WTC11 (cell line): Measurements from ENCODE around the gene IL7R. TPM values are rescaled to one million over a fixed set of nuclear protein-coding genes. Genes with fewer than 3 reads are reported as not detected.

Source experiments
- ATAC-seq: fragments of 200-7000 bp; cut with Tn5 transposase; 2 replicates; pipeline ENCODE4 v1.10.0; 2021; ENCODE audit warnings: mild to moderate bottlenecking, moderate library complexity
- CTCF ChIA-PET: fragments of 300-600 bp; sonication (Branson Sonifier 250); formaldehyde crosslinking; loops from one replicate; lab custom pipeline; 2021; ENCODE audit warnings: antibody characterized with exemption; lab: Charles Lee
- POLR2A ChIA-PET: fragments of 350-600 bp; sonication (Branson Sonifier 250); formaldehyde crosslinking; loops from one replicate; lab custom pipeline; 2021; ENCODE audit warnings: antibody characterized with exemption; lab: Charles Lee
- DNase-seq: peaks from one replicate; pipeline ENCODE4 v3.0.0; 2021; ENCODE audit warnings: low spot score
- H3K27ac Mint-ChIP-seq: 2 replicates; pipeline ENCODE4 v1.8.0; 2021; ENCODE audit warnings: mixed read lengths
- H3K27me3 Mint-ChIP-seq: 2 replicates; pipeline ENCODE4 v1.8.0; 2021; ENCODE audit warnings: low read depth, mild to moderate bottlenecking, moderate library complexity, mixed read lengths
- H3K36me3 Mint-ChIP-seq: 2 replicates; pipeline ENCODE4 v1.8.0; 2021; ENCODE audit warnings: mixed read lengths
- H3K4me1 Mint-ChIP-seq: 2 replicates; pipeline ENCODE4 v1.8.0; 2022; ENCODE audit warnings: mixed read lengths
- H3K4me3 Mint-ChIP-seq: 2 replicates; pipeline ENCODE4 v1.8.0; 2021; ENCODE audit warnings: mild to moderate bottlenecking, moderate library complexity, mixed read lengths
- H3K9me3 Mint-ChIP-seq: 2 replicates; pipeline ENCODE4 v1.8.0; 2021; ENCODE audit warnings: mixed read lengths
- ETV6 ChIP-seq: sonication (generic); formaldehyde crosslinking; IDR thresholded peaks from 2 replicates; pipeline ENCODE4 v1.8.1; 2022; ENCODE audit warnings: mild to moderate bottlenecking, missing genetic modification reagents
- FOXJ3 ChIP-seq: sonication (generic); formaldehyde crosslinking; IDR thresholded peaks from 2 replicates; pipeline ENCODE4 v1.9.0; 2021; ENCODE audit warnings: missing genetic modification reagents, mild to moderate bottlenecking, borderline replicate concordance
- FOXK1 ChIP-seq: sonication (generic); formaldehyde crosslinking; IDR thresholded peaks from 2 replicates; pipeline ENCODE4 v1.8.0; 2022; ENCODE audit warnings: mild to moderate bottlenecking, moderate library complexity, missing genetic modification reagents
- FOXP1 ChIP-seq: sonication (generic); formaldehyde crosslinking; IDR thresholded peaks from 2 replicates; pipeline ENCODE4 v1.8.0; 2022; ENCODE audit warnings: missing genetic modification reagents, mild to moderate bottlenecking, moderate library complexity, borderline replicate concordance
- HMGA2 ChIP-seq: fragments of 250-450 bp; sonication (Bioruptor Pico); IDR thresholded peaks from 2 replicates; pipeline ENCODE4 v1.4.0; 2021; ENCODE audit warnings: mild to moderate bottlenecking, moderate library complexity
- KAT7 ChIP-seq: sonication (generic); formaldehyde crosslinking; IDR thresholded peaks from 2 replicates; pipeline ENCODE4 v1.8.1; 2023; ENCODE audit warnings: missing genetic modification reagents, mild to moderate bottlenecking, borderline replicate concordance
- RORB ChIP-seq: fragments of 250-450 bp; sonication (Bioruptor Pico); IDR thresholded peaks from 2 replicates; pipeline ENCODE4 v1.9.0; 2021; ENCODE audit warnings: mild to moderate bottlenecking
- TEAD1 ChIP-seq: sonication (generic); formaldehyde crosslinking; IDR thresholded peaks from 2 replicates; pipeline ENCODE4 v1.8.0; 2022; ENCODE audit warnings: mild to moderate bottlenecking, missing genetic modification reagents
- ZNF232 ChIP-seq: sonication (generic); formaldehyde crosslinking; IDR thresholded peaks from 2 replicates; pipeline ENCODE4 v1.8.0; 2022; ENCODE audit warnings: mild to moderate bottlenecking, missing genetic modification reagents
- ZNF263 ChIP-seq: sonication (generic); formaldehyde crosslinking; IDR thresholded peaks from 2 replicates; pipeline ENCODE4 v1.8.1; 2022; ENCODE audit warnings: low read depth, mild to moderate bottlenecking, moderate library complexity, missing genetic modification reagents
- total RNA-seq: library from RNA; stranded (reverse); gene quantifications from 3 replicates; pipeline ENCODE4 v1.2.3, GENCODE V29; 2021
- TF ChIP-seq, protein P1 (sequence below): fragments of 250-450 bp; sonication (Bioruptor Pico); conservative IDR thresholded peaks from 2 replicates; pipeline ENCODE4 v1.9.0; 2021; ENCODE audit warnings: mild to moderate bottlenecking
- TF ChIP-seq, protein P2 (sequence below): sonication (generic); formaldehyde crosslinking; IDR thresholded peaks from 2 replicates; pipeline ENCODE4 v1.8.1; 2023; ENCODE audit warnings: mild to moderate bottlenecking, missing genetic modification reagents, moderate library complexity
- TF ChIP-seq, protein P3 (sequence below): sonication (generic); formaldehyde crosslinking; IDR thresholded peaks from 2 replicates; pipeline ENCODE4 v1.8.1; 2023; ENCODE audit warnings: mild to moderate bottlenecking, missing genetic modification reagents, borderline replicate concordance
- TF ChIP-seq, protein P4 (sequence below): sonication (generic); formaldehyde crosslinking; IDR thresholded peaks from 2 replicates; pipeline ENCODE4 v1.8.0; 2022; ENCODE audit warnings: mild to moderate bottlenecking, missing genetic modification reagents
- TF ChIP-seq, protein P5 (sequence below): fragments of 250-450 bp; sonication (Bioruptor Pico); IDR thresholded peaks from 2 replicates; pipeline ENCODE4 v1.9.0; 2021; ENCODE audit warnings: mild to moderate bottlenecking
- TF ChIP-seq, protein P6 (sequence below): sonication (generic); formaldehyde crosslinking; IDR thresholded peaks from 2 replicates; pipeline ENCODE4 v1.8.1; 2023; ENCODE audit warnings: mild to moderate bottlenecking, missing genetic modification reagents
- TF ChIP-seq, protein P7 (sequence below): sonication (generic); formaldehyde crosslinking; conservative IDR thresholded peaks from 2 replicates; pipeline ENCODE4 v1.8.1; 2023; ENCODE audit warnings: mild to moderate bottlenecking, low read depth, missing genetic modification reagents, moderate library complexity

IL7R gene
- total RNA-seq, 1 experiment from 2014 or later = 0.57 TPM

DNA sequence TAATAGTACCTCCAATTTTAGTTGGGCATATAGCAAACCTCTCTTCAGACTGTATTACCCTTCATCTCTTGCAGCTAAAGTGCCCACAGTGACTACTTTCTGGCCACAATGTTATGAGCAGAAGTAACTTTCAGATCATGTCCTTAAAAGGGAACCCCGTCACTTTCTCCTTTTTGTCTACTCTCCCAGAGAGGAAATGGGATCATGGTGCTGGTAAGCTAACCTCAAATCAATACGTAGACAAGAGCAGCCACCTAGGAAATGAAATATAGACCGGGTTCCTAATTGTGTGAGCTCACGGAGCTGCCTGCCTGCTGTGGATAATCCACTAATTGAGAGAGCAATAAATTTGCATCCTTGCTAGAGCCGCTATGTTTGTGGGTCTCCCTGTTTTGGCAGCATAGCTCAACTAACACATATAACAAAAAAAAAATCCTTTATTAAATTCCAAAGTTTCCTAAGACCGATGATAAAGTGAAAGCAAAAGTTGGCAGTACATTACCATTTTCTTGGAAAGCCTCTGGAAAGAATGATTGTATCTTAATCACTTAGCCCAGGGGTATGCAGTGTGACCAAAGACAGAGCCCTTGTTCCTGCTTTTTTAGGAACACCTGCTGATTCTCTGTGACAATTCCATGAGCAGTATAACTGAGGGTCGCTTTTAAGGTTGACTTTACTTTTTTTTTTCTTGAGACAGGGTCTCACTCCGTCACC lies 5.6 kb upstream of the IL7R start (continued):
- TF ChIP-seq, protein P1, sequence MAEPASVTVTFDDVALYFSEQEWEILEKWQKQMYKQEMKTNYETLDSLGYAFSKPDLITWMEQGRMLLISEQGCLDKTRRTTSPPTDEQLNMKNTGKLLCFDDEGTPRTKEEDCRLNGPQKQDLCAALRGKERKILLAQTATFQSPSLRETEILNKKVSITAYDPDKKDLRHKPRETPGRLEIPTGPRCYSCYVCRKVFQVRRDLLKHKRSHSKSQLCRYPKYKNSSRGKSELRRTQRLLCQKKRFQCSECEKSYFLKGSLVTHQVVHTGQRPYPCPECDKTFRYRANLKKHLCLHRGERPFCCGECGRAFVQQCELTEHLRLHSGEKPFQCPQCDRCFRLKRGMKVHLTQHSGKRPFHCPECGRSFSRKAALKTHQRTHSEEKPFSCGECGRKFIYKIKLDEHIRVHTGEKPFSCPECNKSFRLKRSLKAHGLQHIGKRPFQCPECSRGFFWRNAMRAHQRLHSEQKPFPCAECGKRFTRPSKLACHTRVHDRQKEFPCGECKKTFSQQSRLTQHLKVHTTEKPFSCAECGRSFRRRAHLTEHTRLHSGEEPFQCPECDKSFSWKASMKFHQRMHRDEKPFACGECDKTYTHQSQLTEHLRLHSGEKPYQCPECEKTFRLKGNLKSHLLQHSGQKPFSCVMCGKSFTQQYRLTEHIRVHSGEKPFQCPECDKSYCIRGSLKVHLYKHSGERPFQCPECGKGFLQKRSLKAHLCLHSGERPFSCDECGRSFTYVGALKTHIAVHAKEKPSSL (CRISPR knock-in tag) = no peak
- TF ChIP-seq HMGA2 (CRISPR knock-in tag) = no peak
- TF ChIP-seq FOXP1 (CRISPR knock-in tag) = no peak
- TF ChIP-seq TEAD1 (CRISPR knock-in tag) = no peak
- TF ChIP-seq, protein P2, sequence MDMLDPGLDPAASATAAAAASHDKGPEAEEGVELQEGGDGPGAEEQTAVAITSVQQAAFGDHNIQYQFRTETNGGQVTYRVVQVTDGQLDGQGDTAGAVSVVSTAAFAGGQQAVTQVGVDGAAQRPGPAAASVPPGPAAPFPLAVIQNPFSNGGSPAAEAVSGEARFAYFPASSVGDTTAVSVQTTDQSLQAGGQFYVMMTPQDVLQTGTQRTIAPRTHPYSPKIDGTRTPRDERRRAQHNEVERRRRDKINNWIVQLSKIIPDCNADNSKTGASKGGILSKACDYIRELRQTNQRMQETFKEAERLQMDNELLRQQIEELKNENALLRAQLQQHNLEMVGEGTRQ (CRISPR knock-in tag) = no peak
- TF ChIP-seq, protein P3, sequence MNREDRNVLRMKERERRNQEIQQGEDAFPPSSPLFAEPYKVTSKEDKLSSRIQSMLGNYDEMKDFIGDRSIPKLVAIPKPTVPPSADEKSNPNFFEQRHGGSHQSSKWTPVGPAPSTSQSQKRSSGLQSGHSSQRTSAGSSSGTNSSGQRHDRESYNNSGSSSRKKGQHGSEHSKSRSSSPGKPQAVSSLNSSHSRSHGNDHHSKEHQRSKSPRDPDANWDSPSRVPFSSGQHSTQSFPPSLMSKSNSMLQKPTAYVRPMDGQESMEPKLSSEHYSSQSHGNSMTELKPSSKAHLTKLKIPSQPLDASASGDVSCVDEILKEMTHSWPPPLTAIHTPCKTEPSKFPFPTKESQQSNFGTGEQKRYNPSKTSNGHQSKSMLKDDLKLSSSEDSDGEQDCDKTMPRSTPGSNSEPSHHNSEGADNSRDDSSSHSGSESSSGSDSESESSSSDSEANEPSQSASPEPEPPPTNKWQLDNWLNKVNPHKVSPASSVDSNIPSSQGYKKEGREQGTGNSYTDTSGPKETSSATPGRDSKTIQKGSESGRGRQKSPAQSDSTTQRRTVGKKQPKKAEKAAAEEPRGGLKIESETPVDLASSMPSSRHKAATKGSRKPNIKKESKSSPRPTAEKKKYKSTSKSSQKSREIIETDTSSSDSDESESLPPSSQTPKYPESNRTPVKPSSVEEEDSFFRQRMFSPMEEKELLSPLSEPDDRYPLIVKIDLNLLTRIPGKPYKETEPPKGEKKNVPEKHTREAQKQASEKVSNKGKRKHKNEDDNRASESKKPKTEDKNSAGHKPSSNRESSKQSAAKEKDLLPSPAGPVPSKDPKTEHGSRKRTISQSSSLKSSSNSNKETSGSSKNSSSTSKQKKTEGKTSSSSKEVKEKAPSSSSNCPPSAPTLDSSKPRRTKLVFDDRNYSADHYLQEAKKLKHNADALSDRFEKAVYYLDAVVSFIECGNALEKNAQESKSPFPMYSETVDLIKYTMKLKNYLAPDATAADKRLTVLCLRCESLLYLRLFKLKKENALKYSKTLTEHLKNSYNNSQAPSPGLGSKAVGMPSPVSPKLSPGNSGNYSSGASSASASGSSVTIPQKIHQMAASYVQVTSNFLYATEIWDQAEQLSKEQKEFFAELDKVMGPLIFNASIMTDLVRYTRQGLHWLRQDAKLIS (CRISPR knock-in tag) = no peak
- no peak for TF ChIP-seq KAT7 (CRISPR knock-in tag)
- no peak for TF ChIP-seq ZNF263 (CRISPR knock-in tag)
- TF ChIP-seq, protein P4, sequence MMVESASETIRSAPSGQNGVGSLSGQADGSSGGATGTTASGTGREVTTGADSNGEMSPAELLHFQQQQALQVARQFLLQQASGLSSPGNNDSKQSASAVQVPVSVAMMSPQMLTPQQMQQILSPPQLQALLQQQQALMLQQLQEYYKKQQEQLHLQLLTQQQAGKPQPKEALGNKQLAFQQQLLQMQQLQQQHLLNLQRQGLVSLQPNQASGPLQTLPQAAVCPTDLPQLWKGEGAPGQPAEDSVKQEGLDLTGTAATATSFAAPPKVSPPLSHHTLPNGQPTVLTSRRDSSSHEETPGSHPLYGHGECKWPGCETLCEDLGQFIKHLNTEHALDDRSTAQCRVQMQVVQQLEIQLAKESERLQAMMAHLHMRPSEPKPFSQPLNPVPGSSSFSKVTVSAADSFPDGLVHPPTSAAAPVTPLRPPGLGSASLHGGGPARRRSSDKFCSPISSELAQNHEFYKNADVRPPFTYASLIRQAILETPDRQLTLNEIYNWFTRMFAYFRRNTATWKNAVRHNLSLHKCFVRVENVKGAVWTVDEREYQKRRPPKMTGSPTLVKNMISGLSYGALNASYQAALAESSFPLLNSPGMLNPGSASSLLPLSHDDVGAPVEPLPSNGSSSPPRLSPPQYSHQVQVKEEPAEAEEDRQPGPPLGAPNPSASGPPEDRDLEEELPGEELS (CRISPR knock-in tag) = no peak
- TF ChIP-seq RORB = no peak
- TF ChIP-seq, protein P5, sequence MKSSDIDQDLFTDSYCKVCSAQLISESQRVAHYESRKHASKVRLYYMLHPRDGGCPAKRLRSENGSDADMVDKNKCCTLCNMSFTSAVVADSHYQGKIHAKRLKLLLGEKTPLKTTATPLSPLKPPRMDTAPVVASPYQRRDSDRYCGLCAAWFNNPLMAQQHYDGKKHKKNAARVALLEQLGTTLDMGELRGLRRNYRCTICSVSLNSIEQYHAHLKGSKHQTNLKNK (CRISPR knock-in tag) = no peak
- TF ChIP-seq, protein P6, sequence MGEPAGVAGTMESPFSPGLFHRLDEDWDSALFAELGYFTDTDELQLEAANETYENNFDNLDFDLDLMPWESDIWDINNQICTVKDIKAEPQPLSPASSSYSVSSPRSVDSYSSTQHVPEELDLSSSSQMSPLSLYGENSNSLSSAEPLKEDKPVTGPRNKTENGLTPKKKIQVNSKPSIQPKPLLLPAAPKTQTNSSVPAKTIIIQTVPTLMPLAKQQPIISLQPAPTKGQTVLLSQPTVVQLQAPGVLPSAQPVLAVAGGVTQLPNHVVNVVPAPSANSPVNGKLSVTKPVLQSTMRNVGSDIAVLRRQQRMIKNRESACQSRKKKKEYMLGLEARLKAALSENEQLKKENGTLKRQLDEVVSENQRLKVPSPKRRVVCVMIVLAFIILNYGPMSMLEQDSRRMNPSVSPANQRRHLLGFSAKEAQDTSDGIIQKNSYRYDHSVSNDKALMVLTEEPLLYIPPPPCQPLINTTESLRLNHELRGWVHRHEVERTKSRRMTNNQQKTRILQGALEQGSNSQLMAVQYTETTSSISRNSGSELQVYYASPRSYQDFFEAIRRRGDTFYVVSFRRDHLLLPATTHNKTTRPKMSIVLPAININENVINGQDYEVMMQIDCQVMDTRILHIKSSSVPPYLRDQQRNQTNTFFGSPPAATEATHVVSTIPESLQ (CRISPR knock-in tag) = no peak

DNA sequence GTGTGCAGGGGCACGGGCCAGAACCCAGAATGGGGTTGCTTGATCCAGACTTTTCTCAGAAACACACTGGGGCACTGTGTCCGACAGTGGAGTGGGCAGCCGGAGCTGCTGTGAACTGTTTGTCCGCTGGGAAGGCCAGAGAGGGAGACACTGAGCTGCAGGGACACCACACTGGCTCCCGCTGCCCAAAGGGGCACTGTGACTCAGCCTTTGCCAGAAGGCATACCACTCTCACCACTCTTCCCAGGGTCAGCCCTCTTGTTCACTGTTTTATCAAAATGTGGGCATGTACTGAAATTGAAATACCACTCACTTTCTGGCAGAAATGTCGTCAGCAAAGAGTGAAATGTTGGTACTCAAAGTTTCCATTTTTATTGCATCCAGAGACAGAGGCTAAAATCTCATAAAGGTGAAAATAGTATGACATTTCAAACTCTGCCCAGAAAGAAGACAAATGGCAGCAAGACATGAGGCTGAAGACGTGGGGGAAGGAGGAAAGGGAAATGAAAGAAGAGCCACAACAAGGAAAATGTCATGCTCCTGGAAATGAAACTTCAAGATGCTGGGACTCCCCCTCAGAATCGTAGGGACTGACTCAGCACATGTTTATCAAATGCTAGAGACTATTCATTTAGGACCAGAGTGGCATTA lies 4.5 kb upstream of the IL7R start:
- DNase-seq (peak; percentile 12), ATAC-seq (peak; percentile 63)
- Mint-ChIP-seq H3K27ac (no peak overlapping the region), H3K9me3 (peaks cover 12% of the 10 kb centered on the region), H3K4me1 (peaks cover 8% of the 10 kb centered on the region), H3K4me3 (no peak overlapping the region), H3K27me3 (no peaks in the 10 kb centered on the region), H3K36me3 (peaks cover 6% of the 10 kb centered on the region; the same call in 1 of the 2 replicates)
- POLR2A ChIA-PET = no interaction called here
- CTCF ChIA-PET = no interaction called here
- TF ChIP-seq, protein P7, sequence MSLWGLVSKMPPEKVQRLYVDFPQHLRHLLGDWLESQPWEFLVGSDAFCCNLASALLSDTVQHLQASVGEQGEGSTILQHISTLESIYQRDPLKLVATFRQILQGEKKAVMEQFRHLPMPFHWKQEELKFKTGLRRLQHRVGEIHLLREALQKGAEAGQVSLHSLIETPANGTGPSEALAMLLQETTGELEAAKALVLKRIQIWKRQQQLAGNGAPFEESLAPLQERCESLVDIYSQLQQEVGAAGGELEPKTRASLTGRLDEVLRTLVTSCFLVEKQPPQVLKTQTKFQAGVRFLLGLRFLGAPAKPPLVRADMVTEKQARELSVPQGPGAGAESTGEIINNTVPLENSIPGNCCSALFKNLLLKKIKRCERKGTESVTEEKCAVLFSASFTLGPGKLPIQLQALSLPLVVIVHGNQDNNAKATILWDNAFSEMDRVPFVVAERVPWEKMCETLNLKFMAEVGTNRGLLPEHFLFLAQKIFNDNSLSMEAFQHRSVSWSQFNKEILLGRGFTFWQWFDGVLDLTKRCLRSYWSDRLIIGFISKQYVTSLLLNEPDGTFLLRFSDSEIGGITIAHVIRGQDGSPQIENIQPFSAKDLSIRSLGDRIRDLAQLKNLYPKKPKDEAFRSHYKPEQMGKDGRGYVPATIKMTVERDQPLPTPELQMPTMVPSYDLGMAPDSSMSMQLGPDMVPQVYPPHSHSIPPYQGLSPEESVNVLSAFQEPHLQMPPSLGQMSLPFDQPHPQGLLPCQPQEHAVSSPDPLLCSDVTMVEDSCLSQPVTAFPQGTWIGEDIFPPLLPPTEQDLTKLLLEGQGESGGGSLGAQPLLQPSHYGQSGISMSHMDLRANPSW = no peak
- TF ChIP-seq FOXJ3 (no peak), TEAD1 (CRISPR knock-in tag) (no peak), ETV6 (CRISPR knock-in tag) (no peak), ZNF232 (CRISPR knock-in tag) (no peak), FOXK1 (CRISPR knock-in tag) (no peak)
- TF ChIP-seq, protein P6 (CRISPR knock-in tag) = no peak
